Activated naive CD4-positive, alpha-beta T cell (primary cell): ENCODE results near the gene MAGEA8.
"Not testable (repeated sequence)": the region's sequence is repeated elsewhere in the genome, so short reads cannot be mapped to it uniquely, and the experiment has no call there.

Experiments used
- DNase-seq, 4 experiments: peaks; one replicate each; lab custom pipeline; 2025; lab: John Stamatoyannopoulos, UW

Gene MAGEA8

DNA sequence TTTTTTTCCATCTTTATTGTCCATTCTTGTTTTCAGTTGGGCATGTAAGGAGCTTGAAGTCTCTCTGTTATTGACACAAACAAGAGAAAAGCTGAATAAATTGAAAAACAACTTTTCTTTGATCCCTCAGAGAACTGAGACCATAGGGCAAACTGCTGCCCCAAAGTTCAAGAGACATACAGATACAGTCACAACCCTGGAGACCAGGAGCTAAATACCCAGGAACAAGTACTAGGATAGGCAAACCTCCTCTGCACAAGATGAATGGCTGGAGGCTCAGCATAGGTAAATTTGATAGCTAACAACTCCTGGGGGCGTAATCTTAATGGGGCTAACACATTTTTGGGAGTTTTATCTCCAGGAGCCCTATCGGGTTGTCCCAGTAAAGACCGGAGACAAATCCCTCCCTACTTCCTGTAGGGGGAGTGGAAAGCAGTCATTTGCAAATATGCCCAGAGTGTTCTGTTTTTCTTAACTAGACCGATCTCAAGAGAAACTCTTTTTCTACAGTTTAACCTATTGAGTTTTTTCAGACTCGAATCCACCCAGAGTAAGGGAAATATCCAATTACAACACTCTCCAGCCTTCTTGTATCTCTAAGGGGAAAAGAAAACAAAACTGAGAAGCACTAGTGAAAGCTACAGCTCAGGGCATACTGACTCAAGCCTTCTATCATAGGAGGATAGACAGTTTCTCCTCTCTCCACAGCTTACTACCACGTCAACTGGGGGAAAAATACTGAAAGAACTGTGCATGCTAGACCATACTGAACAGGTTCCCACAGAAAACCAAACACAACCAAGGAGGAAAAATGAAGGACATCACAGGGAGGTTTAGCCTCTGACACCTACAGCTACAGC lies 23.1 kb downstream of the MAGEA8 start:
- DNase-seq, result no peak

DNA sequence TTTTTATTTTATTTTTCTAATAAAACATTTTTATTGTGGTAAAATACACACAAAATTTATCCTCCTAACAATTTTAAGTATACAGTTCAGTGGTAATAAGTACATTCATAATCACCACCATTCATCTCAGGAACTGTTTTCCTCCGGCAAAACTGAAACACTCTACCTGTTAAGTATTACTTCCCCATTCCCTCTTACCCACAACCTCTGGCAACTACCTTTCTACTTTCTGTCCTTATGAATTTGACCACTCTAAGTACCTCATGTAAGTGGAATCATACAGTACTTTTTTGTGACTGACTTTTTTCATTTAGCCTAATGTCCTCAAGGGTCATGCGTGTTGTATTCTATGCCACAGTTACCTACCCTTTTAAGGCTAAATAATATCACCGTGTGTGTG lies 27.3 kb downstream of the MAGEA8 start:
- DNase-seq, result no peak

DNA sequence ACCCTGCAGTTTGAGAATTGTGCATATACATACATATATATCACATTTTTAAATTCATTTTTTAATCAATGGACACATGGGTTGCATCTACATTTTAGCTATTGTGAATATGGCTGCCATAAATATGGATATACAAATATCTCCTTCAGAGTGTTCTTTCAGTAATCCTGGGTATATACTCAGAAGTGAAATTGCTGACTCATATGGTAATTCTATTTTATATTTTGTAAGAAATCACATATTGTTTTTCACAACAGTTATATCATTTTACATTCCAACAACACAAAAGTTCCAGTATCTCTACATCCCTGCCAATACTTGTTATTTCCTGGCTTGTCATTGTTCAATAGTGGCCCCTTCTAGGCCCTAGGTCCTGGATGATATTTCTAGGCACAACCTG lies 27.7 kb downstream of the MAGEA8 start:
- no peak for DNase-seq

DNA sequence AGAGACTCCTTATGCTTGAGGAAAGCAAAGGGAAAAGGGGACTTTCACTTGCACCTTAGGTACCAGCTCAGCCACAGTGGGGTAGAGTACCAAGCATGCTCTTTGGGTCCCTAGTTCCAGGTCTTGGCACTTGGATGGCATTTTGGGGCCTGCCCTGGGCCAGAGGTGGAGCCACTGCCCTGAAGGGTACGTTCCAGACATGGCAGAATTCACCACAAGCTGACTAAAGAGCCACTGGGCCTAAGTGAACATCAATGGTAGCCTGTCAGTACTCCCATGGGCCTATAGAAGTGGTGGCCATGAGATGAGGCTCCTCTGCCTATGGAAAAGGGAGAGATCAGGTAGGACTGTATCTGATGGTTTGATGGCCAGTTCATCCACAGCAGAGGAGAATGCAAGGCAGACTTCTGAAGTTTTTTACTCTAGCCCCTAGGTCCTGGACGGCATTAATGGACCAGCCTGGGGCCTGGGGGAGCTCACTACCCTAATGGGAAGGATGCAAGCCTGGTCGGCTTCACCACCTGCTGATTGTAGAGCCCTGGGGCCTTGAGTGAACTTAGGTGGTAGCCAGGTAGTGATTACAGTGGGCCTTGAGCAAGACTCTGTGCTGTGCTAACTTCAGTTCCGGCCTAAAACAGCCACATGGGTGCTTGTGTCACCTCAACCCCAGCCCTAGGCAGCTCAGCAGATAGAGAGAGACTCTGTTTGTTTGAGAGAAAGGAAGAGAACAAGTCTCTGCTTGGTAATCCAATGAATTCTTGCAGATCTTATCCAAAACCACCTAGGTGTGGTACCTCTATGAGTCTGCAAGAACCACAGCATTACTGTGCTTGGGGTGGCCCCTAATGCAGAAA lies 28.6 kb downstream of the MAGEA8 start:
- DNase-seq, result no peak

DNA sequence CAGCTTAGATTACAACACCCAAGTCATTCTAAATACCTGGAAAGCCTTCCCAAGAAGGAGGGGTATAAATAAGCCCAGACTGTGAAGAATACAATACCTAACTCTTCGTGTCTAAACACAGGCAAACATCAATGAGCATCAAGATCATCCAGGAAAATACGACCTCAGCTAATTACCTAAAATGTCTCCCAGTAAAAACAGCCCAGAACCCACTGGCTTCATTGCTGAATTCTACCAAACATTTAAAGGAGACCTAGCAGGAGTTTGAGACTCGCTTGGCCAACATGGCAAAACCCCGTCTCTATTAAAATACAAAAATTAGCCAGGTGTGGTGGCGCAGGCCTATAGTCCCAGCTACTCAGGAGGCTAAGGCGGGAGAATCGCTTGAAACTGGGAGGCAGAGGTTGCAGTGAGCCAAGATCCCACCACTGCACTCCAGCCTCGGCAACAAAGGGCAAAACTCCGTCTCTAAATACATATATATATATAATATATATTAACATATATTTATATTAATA lies 29.3 kb downstream of the MAGEA8 start:
- no peak for DNase-seq

DNA sequence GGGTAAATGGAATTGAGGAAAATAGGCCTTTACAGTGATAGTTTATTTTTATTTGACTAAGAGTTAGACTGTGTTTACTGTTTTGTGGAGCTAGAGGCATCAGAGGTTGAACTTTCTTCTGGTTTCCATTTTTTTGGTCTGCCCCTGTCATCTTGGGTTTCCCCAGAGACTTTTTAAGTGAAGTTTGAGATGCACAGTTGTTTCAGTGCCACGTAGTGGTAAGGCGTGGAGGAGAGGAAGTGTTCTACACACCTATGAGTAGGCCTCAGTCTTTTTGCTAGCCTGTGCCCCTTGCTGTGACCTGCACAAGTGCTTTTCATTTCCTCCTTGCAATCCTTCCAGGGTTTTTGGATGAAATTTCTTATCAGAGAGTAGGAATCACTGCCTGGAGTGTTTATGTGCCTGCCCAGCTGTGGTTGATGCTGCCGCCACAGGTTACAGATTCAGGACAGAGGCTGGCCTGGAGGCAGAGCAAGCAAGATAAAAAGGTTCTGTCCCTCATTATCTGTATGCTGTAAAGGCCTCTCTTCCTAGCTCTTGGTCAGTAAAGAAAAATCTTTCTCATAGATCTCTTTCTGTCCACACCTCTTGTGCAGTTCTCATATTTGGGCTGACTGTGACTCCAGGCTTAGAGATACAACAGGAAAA lies 35.9 kb downstream of the MAGEA8 start:
- DNase-seq, result no peak

DNA sequence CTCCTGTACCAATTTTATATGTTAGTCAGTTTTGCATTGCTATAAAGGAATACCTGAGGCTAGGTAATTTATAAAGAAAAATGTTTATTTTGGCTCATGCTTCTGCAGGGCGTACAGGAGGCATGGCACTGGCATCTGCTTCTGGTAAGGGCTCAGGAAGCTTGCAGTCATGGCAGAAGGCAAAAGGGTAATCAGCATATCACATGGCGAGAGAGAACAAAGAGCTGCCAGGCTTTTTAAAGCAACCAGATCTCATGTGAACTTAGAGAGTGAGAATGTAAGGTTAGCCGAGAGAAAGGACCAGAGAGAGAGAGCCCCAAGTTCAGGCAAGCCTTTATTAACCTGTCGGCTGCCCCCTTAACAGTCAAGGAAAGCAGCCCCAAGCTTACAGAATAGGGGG lies 42.9 kb downstream of the MAGEA8 start:
- DNase-seq, result not testable (repeated sequence)

DNA sequence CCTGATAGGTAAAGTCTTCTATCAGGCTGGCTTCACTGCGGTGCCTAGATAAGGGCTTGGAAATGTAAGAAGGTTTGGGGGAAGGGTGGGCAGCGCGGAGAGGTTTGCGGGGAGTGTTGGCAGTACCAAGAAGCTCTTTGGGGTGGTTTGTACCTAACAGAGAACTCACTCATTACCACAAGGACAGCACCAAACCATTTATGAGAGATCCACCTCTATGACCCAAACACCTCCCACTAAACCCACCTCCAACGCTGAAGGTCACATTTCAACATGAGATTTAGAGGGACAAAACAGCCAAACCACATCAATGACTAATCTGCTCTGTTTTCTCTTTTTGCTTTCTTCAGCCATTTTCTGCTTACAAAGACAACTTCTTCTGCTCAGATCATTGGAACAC lies 43.5 kb downstream of the MAGEA8 start:
- not testable (repeated sequence) for DNase-seq

DNA sequence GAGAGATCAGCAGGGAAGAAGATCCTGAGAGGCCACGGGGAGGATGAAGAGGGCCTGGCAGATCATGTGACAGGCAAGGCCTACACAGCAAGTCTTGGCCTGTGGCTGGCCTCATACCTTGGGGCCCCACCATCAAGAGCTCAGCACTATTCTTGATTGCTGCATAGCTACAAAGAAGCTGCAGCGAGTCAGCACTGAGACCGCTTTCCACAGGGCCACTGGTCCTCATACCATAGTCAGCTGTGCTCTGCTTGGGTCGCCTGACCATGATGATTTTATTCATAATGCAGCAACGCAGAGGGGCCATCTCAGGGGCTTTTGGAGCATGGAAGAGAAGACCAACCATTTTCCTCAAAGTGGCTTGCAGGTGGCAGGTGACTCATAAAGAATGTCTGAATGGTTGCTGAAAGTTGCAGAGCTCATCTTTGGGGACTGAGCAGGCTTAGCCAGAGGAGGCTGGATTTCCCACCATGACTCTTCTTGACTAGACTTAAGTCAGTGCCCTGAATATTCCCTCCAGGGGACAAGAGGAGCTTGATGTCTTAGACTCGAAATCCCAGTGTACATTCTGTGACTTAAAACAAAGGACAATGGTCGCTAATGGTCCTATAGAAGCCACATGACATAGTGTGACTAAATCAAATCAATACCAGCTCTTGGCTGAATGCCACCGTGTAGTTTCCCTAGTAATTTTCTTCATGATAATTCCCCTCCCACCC lies 46.4 kb downstream of the MAGEA8 start:
- DNase-seq, result not testable (repeated sequence)

DNA sequence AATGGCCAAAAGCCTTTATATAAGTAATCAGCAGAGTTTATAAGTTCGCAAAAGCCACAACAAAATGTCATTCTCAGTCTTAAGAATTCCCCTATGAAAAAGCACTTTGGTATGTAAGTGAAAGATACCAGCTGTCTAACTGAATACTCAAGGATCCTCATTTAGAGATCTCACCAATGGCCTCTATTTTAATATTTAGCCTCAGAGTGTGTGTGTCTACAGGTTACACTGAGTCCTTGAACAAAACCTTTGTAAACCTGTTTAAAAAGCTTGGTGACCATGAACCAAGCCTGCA lies 46.9 kb downstream of the MAGEA8 start:
- not testable (repeated sequence) for DNase-seq

DNA sequence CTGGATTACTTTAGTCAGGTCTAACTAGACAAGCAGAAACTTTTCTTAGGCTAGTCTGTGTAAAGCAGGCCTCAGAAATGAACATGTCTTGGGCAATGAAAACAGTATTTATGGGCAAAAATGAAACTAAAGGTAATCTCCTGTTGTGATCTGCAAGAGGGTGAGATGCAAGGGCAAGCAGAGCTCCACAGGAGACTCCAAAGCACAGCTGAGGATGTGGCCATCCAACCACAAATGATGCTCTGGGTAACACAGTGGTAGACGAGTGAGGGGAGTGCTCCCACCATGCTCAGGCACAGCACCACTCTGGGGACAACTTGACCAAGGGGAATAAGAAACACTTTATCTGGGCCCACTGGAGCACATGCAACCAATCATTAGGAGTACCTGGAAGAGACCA lies 47.7 kb downstream of the MAGEA8 start:
- not testable (repeated sequence) for DNase-seq

DNA sequence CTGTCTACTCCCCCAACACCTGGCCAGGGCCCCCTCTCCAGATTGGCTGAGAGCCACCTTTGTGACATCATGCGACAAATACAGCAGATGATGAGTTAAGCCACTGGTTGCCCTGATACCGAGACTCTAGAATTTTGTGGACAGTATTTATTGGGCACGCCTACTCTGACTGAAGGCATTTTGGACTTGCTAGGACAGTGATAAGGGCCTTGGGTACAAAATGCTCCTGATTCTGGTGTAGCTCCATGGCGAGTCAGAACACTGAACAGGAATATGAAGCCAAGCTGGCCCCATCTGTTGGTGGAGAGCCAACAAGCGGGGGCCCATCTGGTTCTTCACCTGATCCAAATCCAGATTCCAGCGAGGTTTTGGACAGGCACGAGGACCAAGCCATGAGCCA lies 48.4 kb downstream of the MAGEA8 start, which contains the start of gene HSFX4:
TSS of gene HSFX4 (plus strand) at position 174 of the 400 bp plus-strand sequence. CDS start at position 246, 72 bp downstream.
- DNase-seq, result not testable (repeated sequence)

DNA sequence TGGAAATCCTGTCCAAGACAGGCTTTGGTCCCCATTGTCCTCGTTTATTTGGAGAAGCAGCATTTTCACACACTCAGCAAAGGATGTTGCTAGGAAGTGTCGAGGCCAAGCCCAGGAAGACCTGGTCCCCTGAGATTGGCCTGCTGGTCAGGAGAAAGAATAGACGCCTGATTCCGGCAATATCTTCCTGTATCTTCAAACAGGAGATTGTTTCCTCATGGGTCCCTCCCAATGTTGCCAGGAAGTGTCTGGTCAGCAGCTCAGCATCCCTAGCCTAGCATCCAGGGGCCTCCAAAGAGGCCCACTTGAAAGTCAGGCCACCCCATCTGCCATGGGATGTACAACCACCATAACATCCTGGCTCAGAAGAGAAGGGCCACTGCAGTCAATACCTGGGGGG lies 50.4 kb downstream of the MAGEA8 start:
- DNase-seq, result not testable (repeated sequence)

DNA sequence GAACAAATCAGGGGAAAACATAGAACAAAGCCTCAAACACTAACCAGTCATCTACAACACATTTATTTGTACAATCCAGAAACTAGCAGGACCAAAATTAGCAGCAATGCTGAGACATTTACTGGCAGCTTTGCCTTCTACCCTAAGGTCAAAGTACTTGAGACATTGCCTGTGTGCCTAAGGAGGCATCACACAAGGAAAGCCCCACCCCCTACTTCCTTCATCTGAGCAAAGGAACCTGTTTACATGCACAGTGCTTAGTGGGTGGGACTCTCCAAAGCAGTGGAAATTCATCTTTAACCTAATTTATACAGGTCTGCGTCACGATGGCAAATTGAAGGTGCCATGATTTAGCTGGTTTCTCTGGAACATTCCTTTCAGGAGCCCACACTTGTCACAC lies 51.2 kb downstream of the MAGEA8 start:
- DNase-seq, result not testable (repeated sequence)

DNA sequence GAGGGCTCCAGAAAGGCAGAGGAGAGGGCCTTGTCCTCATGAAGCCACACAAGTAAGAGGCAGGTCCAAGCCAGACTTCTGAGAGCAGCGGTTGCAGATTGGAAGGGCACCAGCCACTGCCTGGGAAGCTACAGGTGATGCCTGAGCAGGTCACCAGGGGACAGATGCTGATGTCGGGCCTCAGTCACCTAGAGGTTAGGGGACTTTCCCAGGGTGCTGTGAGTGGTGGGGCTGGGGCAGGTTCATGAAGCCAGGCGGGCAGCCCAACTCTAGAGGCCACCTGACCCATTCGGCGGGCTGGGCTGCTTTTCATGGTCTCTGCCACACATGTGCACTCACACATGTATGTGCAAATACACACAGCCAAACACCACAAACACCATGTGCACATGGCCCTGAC lies 52.0 kb downstream of the MAGEA8 start:
- DNase-seq, result not testable (repeated sequence)

DNA sequence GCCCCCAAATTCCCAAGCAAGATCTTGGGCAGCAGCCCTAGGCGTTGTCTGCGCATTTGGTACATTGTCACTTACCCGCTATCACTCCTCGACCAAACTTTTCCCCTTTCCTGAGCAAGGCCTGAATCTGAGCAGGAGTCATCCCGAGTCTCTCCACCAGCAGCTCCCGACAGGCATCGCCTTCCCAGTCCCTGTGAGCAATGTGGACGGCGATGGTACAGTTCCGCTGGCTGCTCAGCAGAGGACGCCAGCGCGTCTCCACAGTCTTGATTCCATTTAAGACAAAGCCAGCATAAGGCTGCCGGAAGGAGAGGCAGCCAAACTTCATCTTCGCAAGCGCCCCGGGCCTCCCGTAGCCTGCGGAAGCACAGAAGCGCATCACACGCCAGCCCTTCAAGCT lies 52.6 kb downstream of the MAGEA8 start:
- not testable (repeated sequence) for DNase-seq
